Left renal cortex interstitium (tissue), 4 donors: Measurements from ENCODE around the gene SRRM5. TPM values are rescaled to one million over a fixed set of nuclear protein-coding genes. Genes with fewer than 3 reads are reported as not detected.
"Not testable (repeated sequence)": the region's sequence is repeated elsewhere in the genome, so short reads cannot be mapped to it uniquely, and the experiment has no call there.

ENCODE experiments used
- DNase-seq, 4 donors: peaks; one replicate each; pipeline ENCODE4 v3.0.0-alpha.2; 2013; ENCODE audit warnings: low read depth in 4 of 4, low spot score in 2 of 4, missing footprints in 1 of 4
- polyA plus RNA-seq, 4 donors: library from polyadenylated mRNA; unstranded; fragments of 120-200 nt; gene quantifications; one replicate each; pipeline ENCODE4 v1.2.1, GENCODE V29; 2013; ENCODE audit not compliant: insufficient read length in 4 of 4

Gene SRRM5
- polyA plus RNA-seq, 4 donors = 0.31 to 2.4 (median 1.2) TPM

GRCh38 chr19:43635561-43635940 is 23.7 kb downstream of the SRRM5 start:
- DNase-seq = not testable (repeated sequence)

DNA sequence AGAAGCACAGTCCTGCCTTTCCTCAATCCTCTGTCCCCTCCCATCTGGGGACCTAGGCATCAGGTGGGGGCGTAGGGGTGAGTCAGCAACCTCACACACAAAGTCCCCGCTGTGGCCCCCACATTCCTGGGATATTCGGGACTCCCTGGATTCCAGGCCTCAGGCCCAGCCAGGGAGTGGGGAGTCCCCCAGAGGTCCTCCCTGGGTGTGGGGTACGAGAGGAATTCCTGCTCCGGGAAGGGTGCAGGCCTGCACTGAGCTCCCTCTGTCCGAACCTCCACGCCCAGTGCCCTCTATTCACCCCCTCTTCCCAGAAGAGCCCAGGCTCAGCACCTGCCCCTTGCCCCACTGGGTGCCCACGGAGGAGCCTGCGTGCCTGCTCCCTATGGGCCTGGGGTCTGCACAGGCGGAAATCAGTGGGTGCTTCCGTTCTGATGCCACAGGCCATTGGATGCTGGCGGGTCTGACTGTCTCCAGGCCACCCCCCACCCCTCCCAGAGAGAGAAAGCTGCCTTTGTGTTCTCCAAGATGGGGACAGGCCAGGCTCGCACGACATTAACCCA is 24.3 kb downstream of the SRRM5 start:
- DNase-seq = no peak

GRCh38 chr19:43638214-43638994 is 26.5 kb downstream of the SRRM5 start:
- no peak for DNase-seq

DNA sequence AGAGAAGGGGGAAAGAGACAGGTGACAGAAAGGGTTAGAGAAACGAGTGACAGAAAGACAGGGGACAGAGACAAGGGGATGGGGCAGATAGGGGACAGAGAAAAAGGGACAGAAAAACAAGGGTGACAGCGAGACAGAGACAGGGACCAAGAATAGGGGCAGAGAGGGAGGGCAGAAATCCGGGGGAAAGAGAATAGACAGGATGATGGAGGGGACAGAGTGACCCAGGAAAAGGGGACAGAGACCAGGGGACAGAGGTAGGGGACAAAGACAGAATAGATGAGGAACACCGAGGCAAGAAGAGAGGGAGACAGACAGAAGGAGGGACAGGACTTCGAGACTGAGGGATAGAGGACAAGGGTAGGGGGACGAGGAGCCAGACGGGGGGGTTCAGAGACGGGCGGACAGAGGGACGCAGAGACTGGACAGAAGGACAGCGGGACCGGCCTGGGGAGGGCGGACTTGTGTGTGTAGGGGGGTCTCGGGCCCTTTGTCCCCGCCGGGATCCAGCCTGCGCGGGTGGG is 27.2 kb downstream of the SRRM5 start:
- DNase-seq = no peak

DNA sequence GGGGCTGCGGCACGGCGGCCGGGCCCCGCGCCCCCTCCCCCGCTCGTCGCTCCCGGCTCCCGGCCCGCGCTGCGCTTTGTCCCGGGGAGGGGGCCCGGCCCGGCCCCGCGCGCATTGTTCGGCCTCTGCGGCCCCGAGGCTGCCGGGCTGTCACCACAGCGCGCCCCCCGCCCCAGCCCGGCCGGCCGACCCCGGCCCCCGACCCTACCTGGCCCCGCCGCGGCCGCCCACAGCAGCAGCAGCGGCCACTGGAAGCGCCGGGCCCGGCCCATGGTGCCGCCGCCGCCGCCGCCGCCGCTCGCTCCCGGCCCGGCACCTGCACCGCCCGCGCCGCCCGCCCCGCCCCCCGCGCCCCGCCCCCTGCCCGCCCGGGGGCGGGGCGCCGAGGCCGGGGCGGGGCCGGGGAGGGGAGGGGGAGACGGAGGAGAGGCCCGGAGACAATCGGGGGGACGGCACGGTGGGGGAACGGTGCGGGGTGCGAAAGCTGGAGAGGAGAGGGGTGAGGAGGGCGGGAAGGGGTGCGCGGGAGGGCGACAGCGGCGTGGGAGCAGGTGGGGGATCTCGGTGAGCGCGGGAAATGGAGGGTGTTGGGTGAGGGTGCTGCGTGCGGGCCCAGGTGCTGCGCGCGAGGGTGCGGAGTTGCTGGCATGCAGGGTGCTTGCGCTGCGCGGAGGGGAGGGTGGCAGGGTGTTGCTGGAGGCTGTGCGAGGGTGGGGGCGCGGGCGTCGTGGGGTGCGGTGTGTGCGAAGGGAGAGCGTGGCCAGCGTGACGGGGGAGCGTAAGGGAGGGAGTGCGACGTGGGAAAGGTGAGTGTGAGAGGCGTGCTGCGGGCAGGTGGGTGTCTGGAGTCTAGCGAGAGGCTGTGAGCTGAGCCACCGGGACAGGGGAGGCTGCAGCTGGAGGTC is 27.9 kb downstream of the SRRM5 start, which contains the start of gene CADM4:
TSS of gene CADM4 (minus strand) at position 332 of the 905 bp plus-strand sequence. CDS start at position 272, 60 bp downstream.
- DNase-seq = no peak

GRCh38 chr19:43640424-43640757 is 28.5 kb downstream of the SRRM5 start:
- DNase-seq = no peak

GRCh38 chr19:43641333-43641732 is 29.4 kb downstream of the SRRM5 start:
- DNase-seq = no peak

DNA sequence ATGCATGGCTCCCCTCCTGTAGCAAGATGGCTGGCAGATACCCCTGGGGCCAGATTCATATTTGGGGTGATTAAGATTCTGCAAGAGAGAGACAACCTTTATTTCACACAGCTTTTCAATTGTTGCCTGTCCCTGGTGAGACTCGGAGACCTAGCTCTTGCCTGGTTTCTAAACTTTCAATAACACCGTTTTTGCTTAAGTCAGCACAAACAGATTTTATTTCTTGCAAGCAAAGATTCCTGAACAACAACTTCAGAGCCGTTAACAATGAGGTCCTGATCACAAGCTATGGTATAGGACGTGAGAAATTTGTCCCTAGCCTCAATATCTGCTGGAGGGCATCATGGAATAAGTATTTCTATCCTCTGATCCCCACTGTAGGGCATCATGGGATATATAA is 30.6 kb downstream of the SRRM5 start:
- no peak for DNase-seq

GRCh38 chr19:43643326-43643725 is 31.4 kb downstream of the SRRM5 start:
- DNase-seq = no peak

GRCh38 chr19:43644181-43644580 is 32.3 kb downstream of the SRRM5 start:
- no peak for DNase-seq

DNA sequence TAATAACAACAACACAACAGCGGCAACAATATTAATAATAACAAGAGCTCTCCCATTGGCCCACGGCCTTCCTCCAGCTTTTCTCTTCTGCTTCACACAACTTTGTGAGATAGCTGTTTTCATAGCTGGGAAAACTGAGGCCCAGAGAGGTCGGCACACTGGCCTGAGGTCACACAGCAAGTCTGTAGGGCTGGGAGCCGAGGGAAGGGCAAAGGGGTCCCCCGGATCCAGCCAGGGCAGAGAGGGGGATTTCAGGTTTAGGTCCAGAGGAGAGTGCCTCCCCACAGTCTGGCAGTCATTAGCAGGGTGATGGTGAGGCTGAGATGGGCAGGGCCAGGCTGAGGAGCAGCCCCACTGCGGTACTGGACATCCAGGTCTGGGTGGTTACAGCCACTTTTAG is 36.7 kb downstream of the SRRM5 start:
- DNase-seq = no peak

DNA sequence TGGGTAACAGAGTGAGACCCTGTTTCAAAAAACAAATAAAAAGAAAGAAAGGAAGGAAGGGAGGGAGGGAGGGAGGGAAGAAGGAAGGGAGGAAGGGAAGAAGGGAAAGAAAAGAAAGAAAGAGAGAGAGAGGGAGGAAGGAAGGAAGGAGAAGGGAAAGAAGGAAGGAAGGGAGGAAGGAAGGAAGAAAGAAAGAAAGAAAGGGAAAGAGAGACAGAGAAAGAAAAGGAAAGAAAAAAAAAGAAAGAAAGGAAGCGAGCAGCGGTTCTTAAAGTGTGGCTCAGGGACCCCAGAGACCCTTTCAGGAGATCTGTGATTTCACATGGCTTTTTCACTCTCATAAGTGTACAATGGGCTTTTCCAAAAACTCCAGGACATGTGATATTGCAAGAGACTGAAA is 37.6 kb downstream of the SRRM5 start:
- DNase-seq = no peak

DNA sequence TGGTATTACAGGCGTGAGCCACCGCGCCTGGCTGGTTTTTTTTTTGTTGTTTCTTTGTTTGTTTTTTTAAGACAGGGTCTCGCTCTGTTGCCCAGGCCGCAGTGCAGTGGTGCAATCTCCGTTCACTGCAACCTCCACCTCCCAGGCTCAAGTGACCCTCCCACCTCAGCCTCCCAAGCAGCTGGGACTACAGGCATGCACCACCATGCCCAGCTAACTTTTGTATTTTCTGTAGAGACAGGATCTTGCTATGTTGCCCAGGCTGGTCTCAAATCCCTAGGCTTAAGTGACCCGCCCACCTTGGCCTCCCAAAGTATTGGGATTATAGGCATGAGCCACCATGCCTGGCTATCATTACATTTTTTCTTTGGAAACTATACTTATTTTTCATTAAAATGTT is 38.4 kb downstream of the SRRM5 start:
- not testable (repeated sequence) for DNase-seq

- no peak for DNase-seq
Observed at GRCh38 chr19:43651758-43652545, 40.1 kb downstream of the SRRM5 start.

DNA sequence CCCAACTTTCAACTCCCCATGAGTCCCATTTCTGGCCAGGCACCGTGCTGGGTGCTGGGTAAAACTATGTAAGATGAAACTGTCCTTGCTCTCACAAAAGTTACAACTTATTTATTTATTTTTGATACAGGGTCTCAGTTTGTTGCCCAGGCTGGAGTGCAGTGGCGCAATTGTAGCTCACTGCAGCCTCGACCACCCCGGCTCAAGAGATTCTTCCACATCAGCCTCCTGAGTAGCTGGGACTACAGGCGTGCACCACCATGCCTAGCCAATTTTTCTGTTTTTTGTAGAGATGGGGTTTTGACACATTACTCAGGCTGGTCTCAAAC is 40.6 kb downstream of the SRRM5 start:
- no peak for DNase-seq

DNA sequence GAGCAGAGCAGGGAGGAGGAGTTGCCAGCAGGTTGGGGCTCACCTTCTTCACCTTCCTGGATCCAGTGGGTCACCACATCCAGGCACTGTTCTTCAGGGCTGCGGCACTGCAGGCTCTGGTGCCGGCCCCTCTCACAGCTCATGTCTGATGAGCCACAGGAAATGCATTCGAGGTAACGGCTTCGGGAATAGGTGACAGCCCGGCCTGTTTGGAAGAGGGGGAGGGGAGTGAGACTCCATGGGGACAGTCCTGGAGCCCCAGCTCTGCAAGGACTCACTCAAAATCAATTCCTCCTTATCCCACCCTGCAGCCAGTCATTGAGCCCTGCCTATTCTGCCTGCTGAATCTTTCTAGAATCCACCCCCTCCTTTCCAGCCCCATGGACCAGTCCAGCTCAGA is 44.5 kb downstream of the SRRM5 start:
- DNase-seq = no peak

DNA sequence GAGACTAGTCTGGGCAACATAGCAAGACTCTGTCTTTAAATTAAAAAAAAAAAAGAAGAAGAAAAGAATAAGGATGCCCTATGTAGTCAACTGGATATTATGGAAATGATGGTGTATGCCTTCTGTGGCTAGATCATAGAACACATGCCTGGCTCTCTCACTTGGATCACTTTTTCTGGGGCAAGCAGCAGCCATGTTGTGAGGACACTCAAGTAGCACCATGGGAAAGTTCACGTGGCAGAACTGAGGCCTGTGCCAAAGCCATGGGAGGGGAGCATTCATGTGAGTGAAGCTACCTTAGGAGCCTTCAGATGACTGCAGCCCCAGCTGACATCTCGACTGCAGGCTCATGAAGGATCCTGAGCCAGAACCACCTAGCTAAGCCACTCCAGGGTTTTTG is 46.1 kb downstream of the SRRM5 start:
- no peak for DNase-seq

- no peak for DNase-seq
Observed at GRCh38 chr19:43658494-43658893, 46.6 kb downstream of the SRRM5 start.

DNA sequence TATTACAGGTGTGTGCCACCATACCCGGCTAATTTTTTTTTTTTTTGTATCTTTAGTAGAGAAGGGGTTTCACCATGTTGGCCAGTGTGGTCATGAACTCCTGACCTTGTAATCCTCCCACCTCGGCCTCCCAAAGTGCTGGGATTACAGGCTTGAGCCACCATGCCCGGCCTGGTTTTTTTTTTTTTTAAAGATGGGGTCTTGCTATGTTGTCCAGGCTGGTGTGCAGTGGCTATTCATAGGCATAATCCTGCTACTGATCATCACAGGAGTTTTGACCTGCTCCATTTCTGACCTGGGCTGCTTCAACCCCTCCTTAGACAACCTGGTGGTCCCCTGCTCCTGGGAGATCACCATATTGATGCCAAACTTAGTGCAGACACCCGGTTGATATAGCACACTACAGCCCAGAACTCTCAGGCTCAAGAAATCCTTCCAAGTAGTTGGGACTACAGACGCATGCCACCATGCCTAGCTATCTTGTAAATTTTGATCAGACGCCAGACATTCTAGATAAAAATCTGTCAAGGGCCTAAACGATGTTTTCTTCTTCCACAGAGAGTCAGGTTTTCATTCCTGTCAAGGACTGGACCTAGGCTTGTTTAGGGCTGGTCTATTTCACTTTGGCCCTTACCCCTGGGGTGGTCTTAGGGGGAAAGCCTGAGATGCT is 48.5 kb downstream of the SRRM5 start:
- DNase-seq = no peak

GRCh38 chr19:43660971-43661360 is 49.1 kb downstream of the SRRM5 start:
- no peak for DNase-seq
